H9 (cell line): Measurements from ENCODE around the gene OPN4. TPM values are rescaled to one million over a fixed set of nuclear protein-coding genes. Genes with fewer than 3 reads are reported as not detected.
A peak's percentile ranks its signal among the peaks of the same experiment; 100 is the strongest.

Experiments used
- DNase-seq: peaks from one replicate; pipeline ENCODE4 v3.0.0-alpha.2; 2017
- H2AFZ ChIP-seq: one replicate; pipeline ENCODE4 v1.6.1; 2013; ENCODE audit warnings: mild to moderate bottlenecking, low read length, control low read depth, moderate library complexity
- H2AK5ac ChIP-seq: 2 replicates; pipeline ENCODE4 v1.6.1; 2013; ENCODE audit warnings: low read length, control low read depth, mixed read lengths; ENCODE audit not compliant: insufficient read length
- H2BK120ac ChIP-seq: one replicate; pipeline ENCODE4 v1.6.1; 2013; ENCODE audit warnings: low read depth, mild to moderate bottlenecking, low read length, control low read depth, inconsistent platforms; ENCODE audit not compliant: poor library complexity, severe bottlenecking
- H2BK12ac ChIP-seq: 2 replicates; pipeline ENCODE4 v1.6.1; 2013; ENCODE audit warnings: low read length, control low read depth, mixed read lengths, low read depth; ENCODE audit not compliant: insufficient read length
- H2BK15ac ChIP-seq: 2 replicates; pipeline ENCODE4 v1.6.1; 2013; ENCODE audit warnings: low read depth, low read length, control low read depth
- H2BK20ac ChIP-seq: one replicate; pipeline ENCODE4 v1.6.1; 2013; ENCODE audit warnings: low read depth, mild to moderate bottlenecking, low read length, control low read depth, inconsistent platforms; ENCODE audit not compliant: poor library complexity, severe bottlenecking
- H2BK5ac ChIP-seq: 2 replicates; pipeline ENCODE4 v1.6.1; 2013; ENCODE audit warnings: low read length, control low read depth, mixed read lengths; ENCODE audit not compliant: insufficient read length
- H3K14ac ChIP-seq: 2 replicates; pipeline ENCODE4 v1.6.1; 2013; ENCODE audit warnings: low read length, control low read depth; ENCODE audit not compliant: insufficient read depth
- H3K18ac ChIP-seq: 2 replicates; pipeline ENCODE4 v1.6.1; 2013; ENCODE audit warnings: low read depth, mild to moderate bottlenecking, mixed read lengths, low read length, control low read depth; ENCODE audit not compliant: insufficient read length
- H3K23ac ChIP-seq: 2 replicates; pipeline ENCODE4 v1.6.1; 2013; ENCODE audit warnings: low read length, control low read depth, mixed read lengths, low read depth; ENCODE audit not compliant: insufficient read length
- H3K23me2 ChIP-seq: 2 replicates; pipeline ENCODE4 v1.6.1; 2013; ENCODE audit warnings: low read depth, mild to moderate bottlenecking, mixed read lengths, low read length, control low read depth; ENCODE audit not compliant: insufficient read length, poor library complexity, severe bottlenecking
- H3K27ac ChIP-seq: 2 replicates; pipeline ENCODE4 v1.5.1; 2013; ENCODE audit warnings: low read length, control low read depth, mixed read lengths, low read depth; ENCODE audit not compliant: insufficient read length
- H3K27me3 ChIP-seq: 2 replicates; pipeline ENCODE4 v1.6.1; 2013; ENCODE audit warnings: low read length, control low read depth, inconsistent platforms; ENCODE audit not compliant: insufficient read depth
- H3K4ac ChIP-seq: 2 replicates; pipeline ENCODE4 v1.6.1; 2013; ENCODE audit warnings: low read depth, mild to moderate bottlenecking, control low read depth, inconsistent platforms, low read length, moderate library complexity
- H3K4me1 ChIP-seq: 2 replicates; pipeline ENCODE4 v1.6.1; 2013; ENCODE audit warnings: low read length, control low read depth, inconsistent platforms; ENCODE audit not compliant: insufficient read depth
- H3K4me2 ChIP-seq: 2 replicates; pipeline ENCODE4 v1.6.1; 2013; ENCODE audit warnings: low read length, control low read depth, mixed read lengths; ENCODE audit not compliant: insufficient read length, insufficient read depth
- H3K56ac ChIP-seq: 2 replicates; pipeline ENCODE4 v1.6.1; 2013; ENCODE audit warnings: low read depth, mild to moderate bottlenecking, mixed read lengths, low read length, control low read depth; ENCODE audit not compliant: insufficient read length
- H3K79me1 ChIP-seq: 2 replicates; pipeline ENCODE4 v1.6.1; 2013; ENCODE audit warnings: low read depth, mild to moderate bottlenecking, moderate library complexity, low read length, control low read depth, inconsistent platforms; ENCODE audit not compliant: insufficient read depth, poor library complexity, severe bottlenecking
- H3K79me2 ChIP-seq: 2 replicates; pipeline ENCODE4 v1.6.1; 2013; ENCODE audit warnings: low read length, control low read depth, inconsistent platforms; ENCODE audit not compliant: insufficient read depth
- H3K9ac ChIP-seq: 2 replicates; pipeline ENCODE4 v1.6.1; 2013; ENCODE audit warnings: low read length, control low read depth, mixed read lengths; ENCODE audit not compliant: insufficient read length; ENCODE audit errors: extremely low read depth
- H3K9me3 ChIP-seq: one replicate; pipeline ENCODE4 v1.6.1; 2013; ENCODE audit warnings: low read depth, low read length, inconsistent platforms; ENCODE audit not compliant: control insufficient read depth
- H3T11ph ChIP-seq: one replicate; pipeline ENCODE4 v1.6.1; 2013; ENCODE audit warnings: mild to moderate bottlenecking, low read length, control low read depth, inconsistent platforms
- H4K20me1 ChIP-seq: one replicate; pipeline ENCODE4 v1.6.1; 2013; ENCODE audit not compliant: control insufficient read depth, insufficient read length, insufficient read depth
- H4K5ac ChIP-seq: 2 replicates; pipeline ENCODE4 v1.6.1; 2013; ENCODE audit warnings: low read depth, mild to moderate bottlenecking, mixed read lengths, low read length, control low read depth; ENCODE audit not compliant: insufficient read length
- H4K8ac ChIP-seq: replicated peaks from 2 replicates; pipeline ENCODE4 v1.6.1; 2013; ENCODE audit warnings: low read length, control low read depth, mixed read lengths, low read depth; ENCODE audit not compliant: insufficient read length
- H4K91ac ChIP-seq: 2 replicates; pipeline ENCODE4 v1.6.1; 2013; ENCODE audit warnings: low read depth, mild to moderate bottlenecking, moderate library complexity, mixed read lengths, low read length, control low read depth; ENCODE audit not compliant: insufficient read length
- H3K27ac Mint-ChIP-seq, 3 experiments: 2 replicates in 2 of 3; 3 replicates in 1 of 3; pipeline ENCODE4 v1.8.0; 2020 to 2021; ENCODE audit warnings: mixed read lengths in 3 of 3, mild to moderate bottlenecking in 1 of 3, moderate library complexity in 1 of 3
- H3K27me3 Mint-ChIP-seq: 2 replicates; pipeline ENCODE4 v1.8.0; 2021; ENCODE audit warnings: low read depth, mild to moderate bottlenecking, moderate library complexity, mixed read lengths
- H3K36me3 Mint-ChIP-seq, 3 experiments: 2 replicates in 2 of 3; 3 replicates in 1 of 3; pipeline ENCODE4 v1.8.0; 2020 to 2021; ENCODE audit warnings: low read depth in 3 of 3, mixed read lengths in 3 of 3; ENCODE audit not compliant: insufficient read depth in 1 of 3
- H3K4me1 Mint-ChIP-seq, 2 experiments: 2 replicates each; pipeline ENCODE4 v1.8.0; 2020; ENCODE audit warnings: mixed read lengths in 2 of 2
- H3K4me3 Mint-ChIP-seq, 2 experiments: 2 replicates in 1 of 2; 3 replicates in 1 of 2; pipeline ENCODE4 v1.8.0; 2020 to 2021; ENCODE audit warnings: mild to moderate bottlenecking in 2 of 2, mixed read lengths in 2 of 2, moderate library complexity in 1 of 2
- H3K9me3 Mint-ChIP-seq, 2 experiments: 2 replicates in 1 of 2; 3 replicates in 1 of 2; pipeline ENCODE4 v1.8.0; 2020; ENCODE audit warnings: mild to moderate bottlenecking in 2 of 2, mixed read lengths in 2 of 2, moderate library complexity in 1 of 2
- CTCF ChIP-seq: fragments of 200-600 bp; sonication (generic); conservative IDR thresholded peaks from 3 replicates; pipeline ENCODE4 v1.8.0; 2021; ENCODE audit warnings: antibody characterized with exemption, mild to moderate bottlenecking
- whole genome bisulfite sequencing: extraction: QIAGEN DNeasy Blood & Tissue Kit; methylation state at CpG from one replicate; pipeline ENCODE4 v1.1.7; 2013; ENCODE audit warnings: missing lambda C conversion rate, low lambda C conversion rate, mixed read lengths; ENCODE audit not compliant: insufficient read length; ENCODE audit errors: extremely low coverage; 5-methylcytosine and 5-hydroxymethylcytosine counted together
- total RNA-seq: library from RNA; stranded (reverse); gene quantifications from 2 replicates; pipeline ENCODE4 v1.2.1, GENCODE V29; 2021

Gene OPN4
- total RNA-seq, 1 experiment from 2014 or later: not detected

- H2AFZ ChIP-seq: no peak overlapping the region
- peaks cover 4% of the 10 kb centered on the region; the same call in 1 of the 2 replicates for H3K4me1 ChIP-seq
- no peak overlapping the region for H2BK20ac ChIP-seq
- H3K4me2 ChIP-seq: no peak overlapping the region
- H3K4ac ChIP-seq: no peak overlapping the region
- H3K23me2 ChIP-seq: no peaks in the 10 kb centered on the region
- H4K5ac ChIP-seq: no peak overlapping the region
- no peak overlapping the region for H3K18ac ChIP-seq
- Mint-ChIP-seq H3K4me3 (no peak overlapping the region), H3K9me3 (no peaks in the 10 kb centered on the region), H3K27me3 (peaks cover 8% of the 10 kb centered on the region), H3K4me1 (peaks cover 37 to 40% of the 10 kb centered on the region in 2 experiments), H3K27ac (peak overlapping the region in 1 of 3 experiments; percentile 35; a peak in 1 of 7 replicates), H3K36me3 (no peaks in the 10 kb centered on the region)
- no peak overlapping the region for H2BK5ac ChIP-seq
- no peak overlapping the region for H2BK12ac ChIP-seq
- no peak overlapping the region for H4K91ac ChIP-seq
- H4K8ac ChIP-seq: no peak overlapping the region
- H3K27me3 ChIP-seq: no peaks in the 10 kb centered on the region
- WGBS: no CpG with 5 or more reads among the region's 7 CpGs
- no peak overlapping the region for H2BK15ac ChIP-seq
- H4K20me1 ChIP-seq: no peaks in the 10 kb centered on the region
- H3K9ac ChIP-seq: no peak overlapping the region
- no peak overlapping the region for H3K14ac ChIP-seq
- DNase-seq: no peak
- H2BK120ac ChIP-seq: no peak overlapping the region
- no peak overlapping the region for H2AK5ac ChIP-seq
- no peaks in the 10 kb centered on the region for H3K79me1 ChIP-seq
- no peak for TF ChIP-seq CTCF
- no peak overlapping the region for H3K56ac ChIP-seq
- no peak overlapping the region for H3T11ph ChIP-seq
- no peak overlapping the region for H3K23ac ChIP-seq
- no peak overlapping the region for H3K27ac ChIP-seq
- no peaks in the 10 kb centered on the region for H3K79me2 ChIP-seq
- H3K9me3 ChIP-seq: no peaks in the 10 kb centered on the region
Observed at GRCh38 chr10:86692664-86693063, 38.3 kb downstream of the OPN4 start.
